GM18951 (cell line): ENCODE results near the gene ZNF227.
A peak's percentile ranks its signal among the peaks of the same experiment; 100 is the strongest.
"Not testable (repeated sequence)": the region's sequence is repeated elsewhere in the genome, so short reads cannot be mapped to it uniquely, and the experiment has no call there.

Experiments used
- POLR2A ChIP-seq: IDR thresholded peaks from 4 replicates; pipeline ENCODE4 v1.6.1; 2011; ENCODE audit warnings: mild to moderate bottlenecking; ENCODE audit not compliant: insufficient read length, insufficient read depth; ENCODE audit errors: extremely low read depth
- in situ Hi-C: fragments of 300-500 bp; cut with MboI; formaldehyde crosslinking; loops from one replicate; pipeline ENCODE4 v1.12.0; 2022; ENCODE audit warnings: low sequenced_read_pairs, mixed read lengths, inconsistent platforms; ENCODE audit not compliant: unreplicated experiment

ZNF227 gene

GRCh38 chr19:44212250-44212865, at the start of gene ZNF227:
Gene ZNF227, plus strand, starts transcription at chr19:44212532. Its CDS starts 5,261 bp downstream, at chr19:44217793.
- peak; percentile 75 for TF ChIP-seq POLR2A
- in situ Hi-C loops: no loop called here

- no peak for TF ChIP-seq POLR2A
- in situ Hi-C loops: no loop called here
Observed at GRCh38 chr19:44163789-44164188, 48.5 kb upstream of the ZNF227 start.

GRCh38 chr19:44164327-44164672, 48.0 kb upstream of the ZNF227 start:
- in situ Hi-C loops: no loop called here
- no peak for TF ChIP-seq POLR2A

GRCh38 chr19:44164673-44165512, 47.4 kb upstream of the ZNF227 start, which contains the start of gene ZNF226:
Gene ZNF226, plus strand, starts transcription at chr19:44165100. Its CDS starts 4,981 bp downstream, at chr19:44170081.
- peak; percentile 68 for TF ChIP-seq POLR2A
- in situ Hi-C loops: no loop called here

DNA sequence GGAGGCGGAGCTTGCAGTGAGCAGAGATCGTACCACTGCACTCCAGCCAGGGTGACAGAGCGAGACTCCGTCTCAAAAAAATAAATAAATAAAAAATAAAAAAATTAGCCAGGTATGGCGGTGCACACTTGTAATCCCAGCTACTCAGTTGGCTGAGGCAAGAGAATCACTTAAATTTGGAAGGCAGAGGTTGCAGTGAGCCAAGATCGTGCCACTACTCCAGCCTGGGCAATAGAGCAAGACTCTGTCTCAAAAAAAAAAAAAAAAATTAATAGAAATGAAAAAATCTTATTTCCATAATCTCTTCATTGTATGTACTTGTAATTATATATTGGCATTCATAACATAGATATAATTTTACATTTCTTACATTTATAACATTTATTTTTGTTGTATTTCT, 41.7 kb upstream of the ZNF227 start:
- in situ Hi-C loops: not testable (repeated sequence)

- in situ Hi-C loops: no loop called here
- no peak for TF ChIP-seq POLR2A
Observed at GRCh38 chr19:44176590-44176989, 35.7 kb upstream of the ZNF227 start.

GRCh38 chr19:44180968-44181367, 31.4 kb upstream of the ZNF227 start:
- no peak for TF ChIP-seq POLR2A
- in situ Hi-C loops: no loop called here

- TF ChIP-seq POLR2A: no peak
- in situ Hi-C loops: no loop called here
Observed at GRCh38 chr19:44182145-44182544, 30.2 kb upstream of the ZNF227 start.

DNA sequence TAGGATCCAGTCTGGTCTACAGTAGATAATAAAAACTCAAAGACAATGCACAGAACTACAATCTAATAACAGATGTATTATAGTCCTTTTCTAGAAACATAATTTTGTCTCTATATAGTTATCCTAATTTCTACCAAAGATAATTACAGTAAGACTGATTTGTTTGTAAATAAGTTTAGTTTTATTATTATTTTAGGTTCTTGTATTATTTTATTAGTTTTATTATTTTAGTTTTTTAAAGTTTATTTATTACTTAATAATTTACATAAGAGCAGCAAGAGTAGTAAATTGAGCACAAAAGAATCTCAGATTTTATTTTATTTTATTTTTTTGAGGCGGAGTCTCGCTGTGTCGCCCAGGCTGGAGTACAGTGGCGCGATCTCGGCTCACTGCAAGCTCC, 22.3 kb upstream of the ZNF227 start:
- no peak for TF ChIP-seq POLR2A
- in situ Hi-C loops: no loop called here

DNA sequence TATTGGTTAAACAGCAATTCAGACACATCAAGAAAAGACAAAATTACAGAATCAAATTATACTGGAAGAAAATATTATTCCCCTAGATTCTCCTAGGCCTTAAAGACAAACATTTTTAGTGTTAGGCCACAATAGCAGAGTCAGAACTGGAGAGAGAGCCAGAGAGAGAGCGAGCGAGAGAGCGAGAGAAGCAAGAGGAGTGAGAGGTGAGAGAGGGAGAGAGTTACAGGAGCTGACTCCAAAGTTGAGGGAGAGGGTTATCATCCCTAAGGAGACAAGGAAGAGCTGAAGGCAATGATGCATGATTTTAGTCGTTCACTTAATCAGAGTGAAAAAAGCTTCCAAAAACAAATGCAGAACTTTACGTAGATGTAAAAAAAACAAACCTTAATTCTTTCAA, 20.2 kb upstream of the ZNF227 start:
- in situ Hi-C loops: no loop called here
- no peak for TF ChIP-seq POLR2A

DNA sequence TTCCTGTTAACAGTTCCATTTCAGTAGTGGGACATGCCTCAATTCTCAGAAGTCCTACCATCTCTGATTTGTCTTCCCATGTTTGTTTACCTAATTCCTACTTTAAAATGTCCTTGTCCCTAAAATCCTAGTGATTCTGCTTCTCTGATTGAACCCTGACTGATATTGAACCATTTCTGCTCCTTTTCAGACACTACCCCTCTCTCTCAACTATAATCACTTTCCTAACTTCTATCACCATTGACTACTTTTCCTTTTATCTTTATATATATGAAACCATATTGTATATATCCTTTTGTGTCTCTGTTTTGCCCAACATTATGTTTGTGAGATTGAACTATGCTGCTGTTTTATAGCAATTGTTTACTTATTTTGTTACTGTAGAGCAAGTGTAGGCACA, 15.6 kb upstream of the ZNF227 start:
- in situ Hi-C loops: no loop called here
- TF ChIP-seq POLR2A: no peak

DNA sequence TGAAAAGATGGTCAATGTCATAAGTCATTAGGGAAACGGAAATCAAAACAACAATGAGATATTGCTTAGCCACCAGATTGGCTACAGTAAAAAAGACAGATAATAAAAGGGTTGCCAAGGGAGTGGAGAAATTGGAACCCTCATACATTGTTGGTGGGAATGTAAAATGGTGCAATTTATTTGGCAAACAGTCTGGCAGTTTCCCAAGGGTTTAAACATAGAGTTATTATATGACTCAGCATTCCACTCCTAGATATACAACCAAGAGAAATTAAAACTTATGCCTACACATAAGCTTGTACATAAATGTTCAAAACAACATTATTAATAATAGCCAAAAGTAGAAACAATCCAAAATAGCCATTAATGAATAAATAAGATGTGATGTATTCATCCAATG, 9.9 kb upstream of the ZNF227 start:
- in situ Hi-C loops: no loop called here
- no peak for TF ChIP-seq POLR2A

DNA sequence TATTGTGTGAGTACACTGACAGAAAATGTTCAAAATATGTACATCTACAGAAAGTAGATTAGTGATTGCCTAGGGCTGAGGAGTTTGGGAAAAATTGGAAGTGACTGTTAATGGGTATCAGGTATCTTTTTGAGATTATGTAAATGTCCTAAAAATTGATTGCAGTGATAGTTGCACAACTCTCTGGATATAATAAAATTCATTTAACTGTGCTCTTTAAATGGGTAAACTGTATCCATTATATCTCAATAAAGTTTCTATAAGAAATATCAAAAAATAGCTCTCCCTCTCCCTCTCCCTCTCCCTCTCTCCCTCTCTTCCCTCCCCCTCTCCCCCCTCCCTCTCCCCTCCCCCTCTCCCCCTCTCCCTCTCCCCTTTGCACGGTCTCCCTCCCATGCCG, 9.4 kb upstream of the ZNF227 start:
- TF ChIP-seq POLR2A: no peak
- in situ Hi-C loops: no loop called here

DNA sequence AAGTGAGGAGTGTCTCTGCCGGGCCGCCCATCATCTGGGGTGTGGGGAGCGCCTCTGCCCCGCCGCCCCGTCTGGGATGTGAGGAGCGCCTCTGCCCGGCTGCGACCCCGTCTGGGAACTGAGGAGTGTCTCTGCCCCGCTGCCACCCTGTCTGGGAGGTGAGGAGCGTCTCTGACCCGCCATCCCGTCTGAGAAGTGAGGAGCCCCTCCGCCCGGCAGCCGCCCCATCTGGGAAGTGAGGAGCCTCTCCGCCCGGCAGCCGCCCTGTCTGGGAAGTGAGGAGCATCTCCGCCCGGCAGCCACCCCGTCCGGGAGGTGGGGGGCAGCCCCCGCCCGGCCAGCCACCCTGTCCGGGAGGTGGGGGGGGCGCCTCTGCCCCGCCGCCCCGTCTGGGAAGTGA, 8.5 kb upstream of the ZNF227 start:
- in situ Hi-C loops: not testable (repeated sequence)
